H4 (cell line): ENCODE data around the gene ANO5. TPM values are rescaled to one million over a fixed set of nuclear protein-coding genes. Genes with fewer than 3 reads are reported as not detected.
A peak's percentile ranks its signal among the peaks of the same experiment; 100 is the strongest.
"Not testable (repeated sequence)": the region's sequence is repeated elsewhere in the genome, so short reads cannot be mapped to it uniquely, and the experiment has no call there.

Experiments
- DNase-seq: peaks from one replicate; pipeline ENCODE4 v3.0.0-alpha.2; 2015; ENCODE audit warnings: low spot score
- total RNA-seq: library from RNA; depleted of rRNA; stranded (reverse); fragments of >200 nt; shearing (Covaris generic); gene quantifications from 2 replicates; pipeline ENCODE4 v1.2.3, GENCODE V29; 2014

ANO5 gene
- total RNA-seq, 1 experiment from 2014 or later, result 1.8 TPM

DNA sequence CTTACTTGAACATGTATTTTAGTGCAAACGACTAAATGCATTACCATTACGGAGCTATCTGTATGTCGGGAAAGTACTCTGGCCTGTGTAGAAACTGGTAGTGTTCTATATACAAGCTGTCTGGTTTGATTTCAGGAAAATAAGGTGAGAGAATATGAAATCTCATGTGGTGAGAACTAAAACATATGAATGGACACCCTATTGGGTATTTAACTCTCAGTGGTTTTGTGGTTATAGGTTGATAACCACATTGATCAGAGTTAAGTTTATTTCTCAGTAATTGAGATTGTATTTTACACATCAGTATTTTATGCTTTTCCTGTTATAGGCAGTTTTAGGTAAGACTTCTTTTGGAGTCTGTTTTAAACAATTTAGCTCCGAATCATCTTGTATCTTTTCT lies 10.4 kb downstream of the ANO5 start:
- no peak for DNase-seq

GRCh38 chr11:22207162-22207561 lies 14.3 kb downstream of the ANO5 start:
- no peak for DNase-seq

- no peak for DNase-seq
These were observed 15.4 kb downstream of the ANO5 start for GRCh38 chr11:22208151-22208858.

GRCh38 chr11:22216940-22217339 lies 24.1 kb downstream of the ANO5 start:
- DNase-seq, result no peak

DNA sequence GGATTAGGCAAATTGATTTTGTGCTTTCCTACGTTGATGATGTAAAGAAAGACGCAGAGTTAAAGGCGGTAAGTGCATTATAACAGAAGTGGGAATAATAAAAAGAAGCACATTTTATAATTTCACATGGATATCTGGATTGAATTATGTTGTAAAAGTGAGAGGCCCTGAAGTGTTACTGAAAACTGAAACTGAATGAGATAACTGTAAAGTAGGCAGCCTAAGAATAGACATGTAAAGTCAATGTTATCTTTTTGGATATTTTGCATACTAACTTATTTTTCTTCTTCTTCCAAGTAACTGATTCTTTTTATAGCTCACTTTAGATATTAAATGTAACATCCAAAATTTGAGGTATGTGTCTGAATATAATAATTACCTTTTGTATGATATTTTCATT lies 28.3 kb downstream of the ANO5 start:
- DNase-seq, result no peak

DNA sequence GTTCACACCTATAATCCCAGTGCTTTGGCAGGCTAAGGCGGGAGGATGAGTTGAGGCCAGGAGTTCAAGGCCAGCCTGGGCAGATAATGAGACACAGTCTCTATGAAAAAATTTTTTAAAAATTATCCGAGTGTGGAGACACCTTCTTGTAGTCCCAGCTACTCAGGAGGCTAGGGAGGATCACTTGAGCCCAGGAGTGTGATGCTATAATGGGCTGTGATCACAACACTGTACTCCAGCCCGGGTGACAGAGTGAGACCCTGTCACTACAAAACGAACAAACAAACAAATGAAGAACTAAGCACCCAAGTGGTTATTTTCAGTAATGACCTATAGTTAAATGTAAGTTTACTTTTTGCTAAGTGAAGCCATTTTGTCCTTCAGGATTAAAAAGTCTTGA lies 32.3 kb downstream of the ANO5 start:
- DNase-seq, result no peak

- no peak for DNase-seq
These were observed 41.9 kb downstream of the ANO5 start for GRCh38 chr11:22234743-22235142.

- DNase-seq, result peak; percentile 52
These were observed 52.2 kb downstream of the ANO5 start for GRCh38 chr11:22244986-22245592.

- no peak for DNase-seq
These were observed 54.1 kb downstream of the ANO5 start for GRCh38 chr11:22246992-22247391.

GRCh38 chr11:22249871-22250270 lies 57.0 kb downstream of the ANO5 start:
- DNase-seq, result no peak

DNA sequence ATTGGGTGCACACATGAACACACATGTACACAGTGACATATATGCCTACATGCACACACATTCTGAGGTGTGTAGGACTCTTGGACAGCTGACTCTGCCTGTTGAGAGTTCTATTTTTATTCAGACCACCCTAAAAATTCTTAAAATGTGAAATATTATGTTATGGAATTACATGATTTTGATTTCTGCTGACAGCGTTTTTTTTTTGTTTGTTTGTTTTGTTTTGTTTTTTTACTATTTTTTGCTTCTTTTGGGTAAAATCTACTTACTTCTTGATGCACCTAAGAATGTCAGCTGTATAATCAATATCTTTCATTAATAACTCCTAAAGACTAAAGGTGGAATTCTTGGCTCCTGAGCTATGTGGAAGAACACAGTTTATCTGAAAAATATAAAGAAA lies 64.0 kb downstream of the ANO5 start:
- DNase-seq, result no peak

DNA sequence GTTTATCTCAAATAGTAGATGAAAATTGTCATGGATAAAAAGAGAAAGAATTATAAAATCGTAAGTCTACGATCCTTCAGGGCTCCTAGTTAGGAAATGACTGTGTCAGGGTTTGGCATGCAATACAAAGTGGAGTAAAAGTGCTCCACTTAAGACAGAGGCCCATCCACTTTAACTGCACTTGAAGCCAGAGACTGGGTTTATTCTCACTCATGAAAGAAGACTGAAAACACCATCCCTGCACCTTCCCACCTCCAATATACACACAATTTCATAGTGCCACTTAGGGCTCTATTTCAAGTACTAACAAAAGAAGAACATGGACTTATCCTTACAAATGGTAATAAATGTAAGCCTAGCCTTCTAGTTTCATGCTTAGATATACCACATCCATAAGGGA lies 70.7 kb downstream of the ANO5 start:
- no peak for DNase-seq

DNA sequence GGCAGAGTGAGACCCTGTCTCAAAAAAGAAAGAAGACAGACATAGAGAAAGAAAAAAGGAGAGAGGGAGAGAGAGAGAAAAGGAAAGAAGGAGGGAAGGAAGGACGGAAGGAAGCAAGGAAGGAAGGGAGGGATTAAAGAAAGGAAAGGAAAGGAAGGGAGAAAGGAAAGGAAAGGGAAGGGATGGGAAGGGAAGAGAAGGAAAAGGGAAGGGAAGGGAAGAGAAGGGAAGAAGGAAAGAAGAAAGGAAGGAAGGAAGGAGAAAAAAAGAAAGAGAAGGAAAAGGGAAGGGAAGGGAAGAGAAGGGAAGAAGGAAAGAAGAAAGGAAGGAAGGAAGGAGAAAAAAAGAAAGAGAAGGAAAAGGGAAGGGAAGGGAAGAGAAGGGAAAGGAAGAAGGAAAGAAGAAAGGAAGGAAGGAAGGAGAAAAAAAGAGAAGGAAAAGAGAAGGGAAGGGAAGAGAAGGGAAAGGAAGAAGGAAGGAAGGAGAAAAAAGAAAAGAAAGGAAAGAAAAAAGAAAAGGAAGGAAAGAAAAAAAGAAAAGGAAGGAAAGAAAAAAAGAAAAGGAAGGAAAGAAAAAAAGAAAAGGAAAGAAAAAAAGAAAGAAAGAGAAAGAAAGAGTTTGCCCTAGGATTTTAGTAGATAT lies 76.2 kb downstream of the ANO5 start:
- not testable (repeated sequence) for DNase-seq

DNA sequence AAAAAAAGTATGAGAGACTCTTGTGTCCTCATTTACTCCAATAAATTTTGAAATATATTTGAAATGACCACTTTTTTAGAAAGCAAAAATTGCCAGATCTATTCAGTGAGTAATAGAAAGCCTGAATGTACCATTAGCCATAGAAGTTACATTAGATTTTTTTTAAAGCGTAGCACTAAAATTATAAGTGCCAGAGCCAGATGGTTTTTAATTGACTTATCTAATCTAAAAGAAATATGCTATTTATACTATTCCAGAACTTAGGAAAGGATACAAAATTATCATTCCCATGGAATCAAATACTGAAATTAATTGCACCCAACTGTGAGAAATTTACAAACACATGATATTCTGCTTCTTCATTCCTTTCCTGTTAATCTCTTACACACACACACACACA lies 80.9 kb downstream of the ANO5 start:
- DNase-seq, result no peak

DNA sequence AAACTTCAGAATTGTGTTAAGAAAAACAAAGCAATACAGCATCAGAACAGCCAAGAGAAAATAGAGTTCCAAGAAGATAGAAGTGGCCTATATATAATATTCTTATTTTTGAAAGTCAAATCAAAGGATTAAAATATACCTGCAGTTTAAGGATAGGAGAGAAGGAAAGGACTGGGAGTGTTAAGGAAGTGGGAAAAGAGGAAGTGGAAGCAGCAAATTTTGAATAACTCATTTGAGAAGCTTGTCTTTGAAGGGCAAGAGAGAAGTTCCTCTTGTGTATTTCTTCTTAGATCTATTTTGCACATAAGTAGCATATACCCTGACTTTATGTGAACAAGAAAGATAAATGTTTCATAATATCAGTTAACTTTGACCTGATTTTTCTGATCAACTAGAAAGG lies 82.7 kb downstream of the ANO5 start:
- no peak for DNase-seq

GRCh38 chr11:22276535-22276934 lies 83.7 kb downstream of the ANO5 start:
- DNase-seq, result no peak

GRCh38 chr11:22284991-22285390 lies 92.1 kb downstream of the ANO5 start:
- not testable (repeated sequence) for DNase-seq

DNA sequence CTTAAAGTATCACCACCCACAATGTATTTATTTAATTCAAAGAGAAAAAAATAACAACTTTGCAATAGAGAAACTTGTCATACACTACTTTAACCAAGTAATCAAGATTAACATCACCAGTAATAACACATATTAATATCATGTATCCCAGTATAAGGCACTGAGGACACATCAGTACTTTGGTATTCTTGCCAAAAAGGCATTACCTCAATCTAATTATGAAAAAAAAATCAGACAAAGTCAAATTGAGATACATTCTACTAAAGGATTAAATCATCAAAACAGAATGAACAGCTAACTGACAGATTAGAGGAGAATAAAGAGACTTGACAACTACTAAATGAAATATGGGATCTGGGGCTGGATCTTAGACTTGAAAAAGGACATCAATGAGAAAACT lies 109.5 kb downstream of the ANO5 start:
- DNase-seq, result no peak

GRCh38 chr11:22304337-22304961 lies 111.6 kb downstream of the ANO5 start:
- DNase-seq, result peak; percentile 43

- DNase-seq, result peak; percentile 9
These were observed 124.8 kb downstream of the ANO5 start for GRCh38 chr11:22317656-22318055.

- DNase-seq, result no peak
These were observed 138.9 kb downstream of the ANO5 start for GRCh38 chr11:22331771-22332170.
